ENCODE data around the gene UTP11. TPM values are rescaled to one million over a fixed set of nuclear protein-coding genes. Genes with fewer than 3 reads are reported as not detected.

Gene UTP11
- total and polyA plus RNA-seq, 2 of the 8 experiments (the other 6 are each of a cell fraction or from before 2014, with no cell fraction given) = 19.5 to 60.5 TPM

GRCh38 chr1:38004284-38005108, 8.0 kb upstream of the UTP11 start:
- Histone ChIP-seq H2BK12ac (ENCODE audit: low read depth, low read length) (peak overlapping the region; percentile 53; the same call in 1 of the 2 replicates), H3K79me2 (ENCODE audit: control insufficient read depth in 1 of 2, insufficient read depth in 2 of 2, low read length in 2 of 2) (peaks cover 0 to 21% of the 10 kb centered on the region in 2 experiments; a peak in 3 of 4 replicates), H3K23ac (ENCODE audit: insufficient read length) (no peak overlapping the region), H4K91ac (replicated peaks; ENCODE audit: insufficient read length, low read length) (no peak overlapping the region), H3K14ac (ENCODE audit: insufficient read length) (no peak overlapping the region), H4K5ac (ENCODE audit: insufficient read length, low read depth, low read length) (no peak overlapping the region), H2AFZ (ENCODE audit: low read length) (no peak overlapping the region), H2AK5ac (ENCODE audit: low read depth, low read length) (peak overlapping the region; percentile 11; the same call in 1 of the 2 replicates), H3K18ac (ENCODE audit: extremely low read depth, low read length) (peak overlapping the region; percentile 62), H3K27ac (ENCODE audit: low read depth, low read length) (no peak overlapping the region), H3K4ac (replicated peaks; ENCODE audit: insufficient read length, low read depth, low read length) (peak overlapping the region; percentile 36), H3K23me2 (ENCODE audit: low read depth, low read length) (peaks cover 7% of the 10 kb centered on the region), H4K20me1 (replicated peaks in 1 of 2; ENCODE audit: control insufficient read depth in 1 of 2, insufficient read depth in 2 of 2, low read length in 2 of 2) (no peaks in the 10 kb centered on the region), H3K36me3 (ENCODE audit: control insufficient read depth in 2 of 4, insufficient read depth in 4 of 4, low read length in 3 of 4) (no peaks in the 10 kb centered on the region), H4K8ac (ENCODE audit: extremely low read depth, insufficient read depth, low read length) (no peak overlapping the region), H2BK15ac (ENCODE audit: low read length) (peak overlapping the region; percentile 88; the same call in 1 of the 2 replicates), H3K27me3 (replicated peaks in 1 of 4; ENCODE audit: control insufficient read depth in 3 of 4, extremely low read depth in 1 of 4, insufficient read depth in 3 of 4, low read length in 3 of 4) (peaks cover 0 to 3% (median 1%) of the 10 kb centered on the region in 4 experiments; a peak in 1 of 7 replicates), H2BK120ac (replicated peaks; ENCODE audit: low read depth, low read length) (no peak overlapping the region), H2BK20ac (ENCODE audit: low read length) (peak overlapping the region; percentile 48; the same call in 1 of the 2 replicates), H3K9me3 (ENCODE audit: insufficient read depth in 2 of 2, low read depth in 1 of 2, low read length in 1 of 2) (no peaks in the 10 kb centered on the region), H3K79me1 (ENCODE audit: low read depth, low read length) (peaks cover 4% of the 10 kb centered on the region; the same call in 1 of the 2 replicates), H3K4me2 (ENCODE audit: insufficient read depth in 1 of 2, low read depth in 2 of 2, low read length in 2 of 2) (peak overlapping the region; percentile 86 to 93), H3K4me1 (replicated peaks in 1 of 4; ENCODE audit: control insufficient read depth in 3 of 4, insufficient read depth in 4 of 4, low read length in 3 of 4) (peaks cover 22 to 52% (median 38%) of the 10 kb centered on the region in 4 experiments), H3K56ac (replicated peaks; ENCODE audit: insufficient read length, low read depth, low read length) (no peak overlapping the region), H3K4me3 (ENCODE audit: extremely low read depth in 1 of 4, insufficient read depth in 2 of 4, low read depth in 3 of 4, low read length in 4 of 4) (peak overlapping the region; percentile 60 to 72 (median 66)), H3K9ac (replicated peaks in 1 of 4; ENCODE audit: extremely low read depth in 1 of 4, low read depth in 3 of 4, low read length in 3 of 4) (peak overlapping the region in 3 of 4 experiments; percentile 38 to 66 (median 39); a peak in 4 of 7 replicates), H2BK5ac (ENCODE audit: low read depth, low read length) (peak overlapping the region; percentile 8; the same call in 1 of the 2 replicates)
- TF ChIP-seq SP1 (IDR thresholded peaks at IDR 0.05; ENCODE audit: low read depth, low read length) = 0 out of 2 replicates have a peak, but pooled peaks have one; percentile 14
- no peak for TF ChIP-seq HDAC6 (IDR thresholded peaks at IDR 0.05; ENCODE audit: low read depth, low read length)
- TF ChIP-seq RBBP5 (IDR thresholded peaks at IDR 0.05; ENCODE audit: borderline replicate concordance, low read depth, low read length) = 0 out of 2 replicates have a peak, but pooled peaks have one; percentile 22
- 0 out of 3 replicates have a peak, but pooled peaks of 1 of the 2 experiments have one; percentile 2 for TF ChIP-seq POLR2A (IDR thresholded peaks at IDR 0.05; ENCODE audit: control extremely low read depth in 1 of 2, low read depth in 2 of 2, low read length in 2 of 2)
- TF ChIP-seq KDM4A (IDR thresholded peaks at IDR 0.05; ENCODE audit: low read depth, low read length, severe bottlenecking) = peak; percentile 15
- ChIA-PET CTCF (ENCODE audit: partially characterized antibody) (interaction anchor here (1.1 to 1.6 kb wide), 4 partner anchors 17 to 499 kb away, joined by 3 to 4 read pairs (median 4); no protein-coding TSS in a partner anchor), POLR2A (ENCODE audit: partially characterized antibody) (interaction anchor here (0.6 to 5.6 kb wide), 7 partner anchors 9 to 41 kb away, joined by 3 to 31 read pairs (median 5); partner anchors contain the start of gene SF3A3)
- peak in 1 of 2 experiments; percentile 53 for DNase-seq (ENCODE audit: low read depth in 1 of 2, low spot score in 2 of 2)
- 24% methylated on average over 17 of the region's 26 CpGs; no CpG with 5 or more reads in 1 of the 2 experiments for WGBS, 2 experiments (ENCODE audit: extremely low coverage in 1 of 2, insufficient coverage in 1 of 2, insufficient read length in 1 of 2, insufficient replicate concordance in 2 of 2, low coverage in 1 of 2, low lambda C conversion rate in 2 of 2, missing lambda C conversion rate in 1 of 2)
- no peak for FAIRE-seq
